Epidermal melanocyte (primary cell): ENCODE results near the gene GCNA.
"Not testable (repeated sequence)": the region's sequence is repeated elsewhere in the genome, so short reads cannot be mapped to it uniquely, and the experiment has no call there.

Source experiments
- DNase-seq: peaks from one replicate; pipeline ENCODE4 v3.0.0; 2011; ENCODE audit warnings: low spot score; ENCODE audit not compliant: insufficient read length

The GCNA gene

GRCh38 chrX:71559773-71560172, 18.5 kb upstream of the GCNA start:
- DNase-seq = not testable (repeated sequence)

- DNase-seq = no peak
Measured at GRCh38 chrX:71563921-71564320, 14.3 kb upstream of the GCNA start.

- no peak for DNase-seq
Measured at GRCh38 chrX:71565474-71566041, 12.7 kb upstream of the GCNA start.

GRCh38 chrX:71571390-71571789, 6.8 kb upstream of the GCNA start:
- not testable (repeated sequence) for DNase-seq

- DNase-seq = no peak
Measured at GRCh38 chrX:71573590-71573989, 4.6 kb upstream of the GCNA start.

GRCh38 chrX:71577682-71578081, 555 bp upstream of the GCNA start:
- no peak for DNase-seq

GRCh38 chrX:71579136-71579989, 1.1 kb downstream of the GCNA start:
- no peak for DNase-seq

- no peak for DNase-seq
Measured at GRCh38 chrX:71579990-71580380, 1.7 kb downstream of the GCNA start.

GRCh38 chrX:71581210-71581609, 3.0 kb downstream of the GCNA start:
- DNase-seq = no peak

GRCh38 chrX:71586929-71587328, 8.7 kb downstream of the GCNA start:
- DNase-seq = no peak

GRCh38 chrX:71593210-71593609, 15.0 kb downstream of the GCNA start:
- DNase-seq = not testable (repeated sequence)

GRCh38 chrX:71599965-71600364, 21.7 kb downstream of the GCNA start:
- no peak for DNase-seq

- no peak for DNase-seq
Measured at GRCh38 chrX:71603618-71604017, 25.4 kb downstream of the GCNA start.

- DNase-seq = no peak
Measured at GRCh38 chrX:71604141-71604540, 25.9 kb downstream of the GCNA start.

GRCh38 chrX:71604796-71605568, 26.7 kb downstream of the GCNA start:
- DNase-seq = no peak

GRCh38 chrX:71606536-71607216, 28.4 kb downstream of the GCNA start:
- no peak for DNase-seq

- DNase-seq = no peak
Measured at GRCh38 chrX:71607488-71607887, 29.3 kb downstream of the GCNA start.

GRCh38 chrX:71609095-71609750, 31.0 kb downstream of the GCNA start:
- no peak for DNase-seq

GRCh38 chrX:71611736-71612135, 33.5 kb downstream of the GCNA start:
- not testable (repeated sequence) for DNase-seq

- no peak for DNase-seq
Measured at GRCh38 chrX:71612256-71612655, 34.0 kb downstream of the GCNA start.

GRCh38 chrX:71615056-71615455, 36.8 kb downstream of the GCNA start:
- no peak for DNase-seq
